ENCODE data around the gene MGST3. TPM values are rescaled to one million over a fixed set of nuclear protein-coding genes. Genes with fewer than 3 reads are reported as not detected.

MGST3 gene
- total and polyA plus RNA-seq, 2 of the 13 experiments (the other 11 are each of a cell fraction or from before 2014, with no cell fraction given), result 59.7 to 61.2 TPM

DNA sequence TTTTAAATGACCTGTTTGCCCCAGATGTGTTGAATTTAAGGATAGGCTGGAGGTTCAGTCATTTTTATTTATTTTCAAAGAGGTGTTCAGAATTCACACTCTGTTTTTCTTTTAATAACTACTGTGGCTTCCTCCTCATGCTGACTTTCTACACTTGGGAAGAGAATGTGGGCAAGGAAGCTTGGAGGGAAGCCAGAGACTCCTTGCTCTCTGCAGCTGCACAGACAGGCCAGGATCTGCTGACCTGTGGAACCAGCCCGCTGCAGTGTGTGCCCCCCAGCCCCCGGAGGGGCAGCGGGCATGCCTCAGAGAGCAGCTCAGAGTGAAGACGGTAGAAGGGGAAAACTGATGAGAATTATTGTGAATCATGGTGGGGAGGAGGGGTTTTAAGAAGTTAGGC lies 16.9 kb downstream of the MGST3 start:
- Histone ChIP-seq H3K36me3 (replicated peaks in 1 of 2; ENCODE audit: control insufficient read depth in 1 of 2, insufficient read depth in 2 of 2, low read length in 2 of 2) (peaks cover 3 to 10% of the 10 kb centered on the region in 2 experiments; a peak in 1 of 5 replicates), H3K9me3 (ENCODE audit: low read length) (no peaks in the 10 kb centered on the region), H3K4me1 (ENCODE audit: insufficient read depth, low read length) (peaks cover 27% of the 10 kb centered on the region), H3K9ac (ENCODE audit: insufficient read depth, low read depth, low read length) (no peak overlapping the region), H3K27ac (ENCODE audit: extremely low read length, insufficient read depth, low read length) (no peak overlapping the region), H2AFZ (ENCODE audit: low read length) (no peak overlapping the region), H3K4me2 (ENCODE audit: low read depth, low read length) (no peak overlapping the region), H3K4me3 (replicated peaks in 1 of 3; ENCODE audit: insufficient read depth in 1 of 3, low read depth in 2 of 3, low read length in 3 of 3) (no peak overlapping the region), H3K27me3 (ENCODE audit: control insufficient read depth in 1 of 2, insufficient read depth in 2 of 2, low read length in 2 of 2) (no peaks in the 10 kb centered on the region), H4K20me1 (ENCODE audit: insufficient read depth, low read length) (no peaks in the 10 kb centered on the region), H3K79me2 (ENCODE audit: insufficient read depth, low read length) (no peaks in the 10 kb centered on the region)
- no peak for TF ChIP-seq KLF15 (CRISPR knock-in tag; IDR thresholded peaks at IDR 0.05; ENCODE audit: borderline replicate concordance)
- TF ChIP-seq NBN (conservative IDR thresholded peaks at IDR 0.05), result no peak
- TF ChIP-seq, protein P1, sequence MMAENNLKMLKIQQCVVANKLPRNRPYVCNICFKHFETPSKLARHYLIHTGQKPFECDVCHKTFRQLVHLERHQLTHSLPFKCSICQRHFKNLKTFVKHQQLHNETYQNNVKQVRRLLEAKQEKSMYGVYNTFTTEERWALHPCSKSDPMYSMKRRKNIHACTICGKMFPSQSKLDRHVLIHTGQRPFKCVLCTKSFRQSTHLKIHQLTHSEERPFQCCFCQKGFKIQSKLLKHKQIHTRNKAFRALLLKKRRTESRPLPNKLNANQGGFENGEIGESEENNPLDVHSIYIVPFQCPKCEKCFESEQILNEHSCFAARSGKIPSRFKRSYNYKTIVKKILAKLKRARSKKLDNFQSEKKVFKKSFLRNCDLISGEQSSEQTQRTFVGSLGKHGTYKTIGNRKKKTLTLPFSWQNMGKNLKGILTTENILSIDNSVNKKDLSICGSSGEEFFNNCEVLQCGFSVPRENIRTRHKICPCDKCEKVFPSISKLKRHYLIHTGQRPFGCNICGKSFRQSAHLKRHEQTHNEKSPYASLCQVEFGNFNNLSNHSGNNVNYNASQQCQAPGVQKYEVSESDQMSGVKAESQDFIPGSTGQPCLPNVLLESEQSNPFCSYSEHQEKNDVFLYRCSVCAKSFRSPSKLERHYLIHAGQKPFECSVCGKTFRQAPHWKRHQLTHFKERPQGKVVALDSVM (CRISPR knock-in tag; IDR thresholded peaks at IDR 0.05), result peak; percentile 31; the same call in 1 of the 2 replicates
- no peak for TF ChIP-seq ATF7-NPFF (CRISPR knock-in tag; IDR thresholded peaks at IDR 0.05; ENCODE audit: low read depth)
- TF ChIP-seq ZNF629 (CRISPR knock-in tag; conservative IDR thresholded peaks at IDR 0.05), result no peak
- ChIA-PET POLR2A (interaction anchor here (0.7 to 1.6 kb wide), 2 partner anchors 17 to 121 kb away, joined by 3 to 4 read pairs; partner anchors contain the start of genes MGST3 and TMCO1), CTCF (ENCODE audit: low intra/inter-chr PET ratio, low total read pairs) (no interaction called here)
- no peak for ATAC-seq
- WGBS (ENCODE audit: low lambda C conversion rate), result 97% methylated on average over 4 of the region's 4 CpGs
- FAIRE-seq, result no peak
- intact Hi-C loops (cut with micrococcal nuclease; ENCODE audit: unreplicated experiment), result no loop called here
- DNase-seq (ENCODE audit: low spot score), result no peak
- BruUV-seq (replicated peaks), result no TSS peak
- in situ Hi-C loops (cut with HindIII; ENCODE audit: extremely low pct_ligation_motif_present, low pct_unique_long_range_greater_than_20kb), result no loop called here

DNA sequence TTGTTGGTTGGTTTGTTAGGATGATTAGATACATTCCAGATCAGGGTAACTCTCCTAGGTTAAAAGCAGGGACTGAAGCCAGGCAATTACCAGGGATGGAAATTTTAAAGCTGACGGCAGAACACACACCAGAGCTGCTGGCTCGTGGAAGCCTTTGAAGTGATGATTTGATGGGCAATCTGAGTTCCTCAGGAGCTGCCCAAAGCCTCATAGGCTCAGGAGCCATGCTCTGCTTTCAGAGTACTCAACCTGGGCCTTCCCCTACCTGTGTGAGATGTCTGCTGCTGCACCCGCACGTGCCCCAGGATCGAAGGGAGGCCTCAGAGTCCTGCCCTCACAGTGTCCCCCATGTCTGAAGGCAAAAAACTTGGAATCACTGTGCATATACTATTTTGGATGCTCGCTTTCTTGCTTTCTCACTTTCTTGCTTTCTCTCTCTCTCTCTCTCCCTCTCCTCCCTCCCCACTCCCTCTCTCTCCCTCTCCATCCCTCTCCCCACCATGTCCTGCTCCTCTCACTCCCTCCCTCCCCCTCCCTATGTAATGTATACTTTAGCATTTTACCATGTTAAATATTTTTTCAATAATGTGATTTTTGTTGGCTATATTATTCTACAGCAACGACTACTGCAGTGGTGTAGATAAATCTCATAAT lies 18.0 kb downstream of the MGST3 start:
- ChIA-PET POLR2A (no interaction called here), CTCF (ENCODE audit: low intra/inter-chr PET ratio, low total read pairs) (no interaction called here)
- H3K9me3 ChIP-seq (ENCODE audit: low read length), result no peaks in the 10 kb centered on the region
- 94% methylated on average over 7 of the region's 7 CpGs for WGBS (ENCODE audit: low lambda C conversion rate)
- H3K4me3 ChIP-seq (replicated peaks in 1 of 3; ENCODE audit: insufficient read depth in 1 of 3, low read depth in 2 of 3, low read length in 3 of 3), result no peak overlapping the region
- H3K79me2 ChIP-seq (ENCODE audit: insufficient read depth, low read length), result no peaks in the 10 kb centered on the region
- TF ChIP-seq CENPX (CRISPR knock-in tag; IDR thresholded peaks at IDR 0.05) (no peak), HNRNPK (IDR thresholded peaks at IDR 0.05; ENCODE audit: low read depth, low read length, poor library complexity, severe bottlenecking) (peak; percentile 30), CHD2 (IDR thresholded peaks at IDR 0.05; ENCODE audit: low read depth, low read length) (no peak)
- peaks cover 3 to 17% of the 10 kb centered on the region in 2 experiments; a peak in 2 of 5 replicates for H3K36me3 ChIP-seq (replicated peaks in 1 of 2; ENCODE audit: control insufficient read depth in 1 of 2, insufficient read depth in 2 of 2, low read length in 2 of 2)
- ATAC-seq, result no peak
- no peaks in the 10 kb centered on the region for H3K27me3 ChIP-seq (ENCODE audit: control insufficient read depth in 1 of 2, insufficient read depth in 2 of 2, low read length in 2 of 2)
- H4K20me1 ChIP-seq (ENCODE audit: insufficient read depth, low read length), result no peaks in the 10 kb centered on the region
- DNase-seq (ENCODE audit: low spot score), result no peak
- peaks cover 27% of the 10 kb centered on the region for H3K4me1 ChIP-seq (ENCODE audit: insufficient read depth, low read length)
- H3K4me2 ChIP-seq (ENCODE audit: low read depth, low read length), result no peak overlapping the region
- no TSS peak for BruUV-seq (replicated peaks)
- no peak for FAIRE-seq
- in situ Hi-C loops (cut with HindIII; ENCODE audit: extremely low pct_ligation_motif_present, low pct_unique_long_range_greater_than_20kb) (no loop called here), intact Hi-C loops (cut with micrococcal nuclease; ENCODE audit: unreplicated experiment) (no loop called here)
- no peak overlapping the region for H3K27ac ChIP-seq (ENCODE audit: extremely low read length, insufficient read depth, low read length)
- H2AFZ ChIP-seq (ENCODE audit: low read length), result no peak overlapping the region
- no peak overlapping the region for H3K9ac ChIP-seq (ENCODE audit: insufficient read depth, low read depth, low read length)
